HG03558 (cell line): ENCODE measurements around the gene CYSTM1.

ENCODE experiments used
- ATAC-seq: cut with Tn5 transposase; IDR thresholded peaks from one replicate; pipeline ENCODE4 v1.9.1; 2021; ENCODE audit warnings: moderate number of reproducible peaks; ENCODE audit not compliant: unreplicated experiment; ENCODE audit errors: extremely low read depth

The CYSTM1 gene

DNA sequence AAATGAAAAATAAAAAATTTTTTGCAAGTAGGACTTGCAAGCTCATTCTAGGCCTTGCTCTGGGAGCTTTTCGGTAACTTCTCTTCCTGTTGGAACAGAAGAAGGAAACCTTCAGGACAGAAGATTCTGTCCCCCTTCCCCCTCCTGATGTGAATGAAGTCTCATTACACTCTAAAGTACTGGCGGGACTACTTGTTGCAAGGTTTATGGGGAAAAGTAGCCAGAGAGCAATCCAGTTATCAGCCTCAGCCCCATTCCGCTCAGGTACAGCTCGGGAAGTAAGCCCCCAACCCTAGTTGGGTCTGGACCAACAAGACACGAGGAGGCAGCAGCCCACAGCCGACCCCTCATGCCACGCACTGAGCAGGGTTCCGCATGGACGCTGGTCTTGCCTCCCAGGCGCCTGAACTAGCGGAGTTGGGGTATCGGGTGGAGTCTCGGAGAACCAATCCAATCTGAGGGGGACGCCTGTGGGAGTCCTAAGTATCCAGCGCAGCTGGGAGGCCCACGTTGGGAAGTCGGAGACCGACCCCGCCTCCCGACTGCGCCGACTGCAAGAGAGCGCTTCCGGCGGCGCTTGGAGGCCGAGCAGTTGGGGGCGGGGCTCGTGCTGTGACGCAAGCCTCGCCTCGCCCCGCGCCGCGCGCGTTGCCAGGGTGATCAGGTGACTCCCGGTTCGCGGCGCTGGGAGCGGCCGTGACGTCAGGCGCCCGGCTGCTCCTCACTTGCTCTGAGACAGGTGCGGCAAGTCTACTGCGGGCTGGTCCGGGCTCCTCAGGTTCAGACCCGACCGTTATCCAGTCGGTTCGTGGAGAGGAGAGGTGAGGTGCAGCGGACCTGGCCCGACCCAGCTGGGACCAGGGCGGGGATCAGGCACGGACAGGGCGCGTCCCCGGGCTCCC, at the start of gene CYSTM1:
Gene CYSTM1, plus strand, starts transcription at position 724 of the 902 bp plus-strand sequence. CDS start 19,278 bp downstream, outside the sequence.
- ATAC-seq = peak; percentile 89

DNA sequence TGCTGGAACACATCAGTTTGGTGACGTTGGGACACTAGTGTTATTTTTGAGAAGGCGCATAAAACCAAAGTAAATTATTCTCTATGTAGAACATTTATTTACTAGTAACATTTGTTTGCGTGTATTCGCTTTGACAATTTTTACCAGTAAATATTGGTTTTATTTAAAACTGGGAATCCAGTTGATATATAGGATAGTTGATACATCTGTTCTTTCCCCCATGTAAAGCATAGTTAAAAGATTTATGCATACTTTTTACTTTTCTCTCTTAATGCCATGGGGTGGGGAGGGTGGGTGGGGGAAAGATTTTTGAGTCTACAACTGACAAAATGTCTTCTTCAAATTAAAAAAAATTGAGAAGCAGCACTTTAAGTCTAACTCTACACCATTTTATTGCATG, 49.4 kb upstream of the CYSTM1 start, which contains the start of gene IGIP:
Gene IGIP, plus strand, starts transcription at position 301 of the 400 bp plus-strand sequence. CDS start 2,540 bp downstream, outside the sequence.
- ATAC-seq = no peak

DNA sequence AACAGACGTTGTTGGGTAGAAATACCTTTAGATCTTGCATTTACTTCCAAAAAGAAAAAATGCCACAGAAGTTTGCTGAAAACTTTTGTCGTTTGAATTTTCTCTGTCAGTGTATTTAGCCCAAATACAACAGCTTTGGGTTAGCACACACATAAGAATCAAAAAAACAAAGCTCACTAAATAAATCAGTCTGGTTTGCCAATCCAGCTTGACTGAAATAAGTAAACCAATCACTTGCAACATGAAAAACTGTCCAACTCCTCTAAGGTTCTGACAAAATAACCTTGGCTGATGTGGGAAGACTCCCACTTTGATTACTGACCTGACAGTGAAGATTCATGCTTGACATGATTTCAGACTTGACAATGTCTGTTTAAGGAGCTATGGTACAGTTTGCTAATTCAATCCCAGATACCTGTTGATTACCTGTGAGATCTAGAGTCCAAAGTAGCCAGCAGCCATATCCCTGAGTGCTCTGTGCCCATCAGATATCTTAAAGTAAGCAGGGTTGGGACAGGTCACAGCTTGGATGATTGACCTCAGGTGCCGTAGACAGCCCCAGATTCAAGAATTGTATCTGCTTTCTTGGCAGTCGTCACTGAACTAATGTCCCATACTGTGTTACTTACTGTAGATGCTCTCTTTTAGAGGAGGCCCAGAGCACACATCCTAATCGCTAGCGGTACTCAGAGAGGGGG, 48.5 kb upstream of the CYSTM1 start:
- no peak for ATAC-seq

DNA sequence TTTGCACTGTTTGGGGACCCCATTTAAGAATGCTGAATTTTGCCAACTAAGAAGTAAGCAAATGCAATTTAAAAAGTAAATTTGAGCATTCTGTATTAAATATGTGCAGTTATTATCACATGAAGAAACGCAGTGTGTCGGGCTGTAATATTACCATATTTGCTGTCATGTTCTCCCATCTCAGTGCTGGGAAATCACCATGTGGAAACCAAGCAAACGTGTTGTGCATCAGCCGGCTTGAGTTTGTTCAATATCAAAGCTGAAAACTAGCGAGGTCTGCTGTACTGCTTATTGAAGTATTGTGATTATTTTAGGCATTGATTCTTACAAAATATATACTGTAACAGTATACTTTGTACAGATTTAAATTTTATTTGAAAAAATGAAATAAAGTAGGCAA, 46.6 kb upstream of the CYSTM1 start:
- no peak for ATAC-seq

GRCh38 chr5:140130949-140131733, 43.8 kb upstream of the CYSTM1 start:
- ATAC-seq = no peak

DNA sequence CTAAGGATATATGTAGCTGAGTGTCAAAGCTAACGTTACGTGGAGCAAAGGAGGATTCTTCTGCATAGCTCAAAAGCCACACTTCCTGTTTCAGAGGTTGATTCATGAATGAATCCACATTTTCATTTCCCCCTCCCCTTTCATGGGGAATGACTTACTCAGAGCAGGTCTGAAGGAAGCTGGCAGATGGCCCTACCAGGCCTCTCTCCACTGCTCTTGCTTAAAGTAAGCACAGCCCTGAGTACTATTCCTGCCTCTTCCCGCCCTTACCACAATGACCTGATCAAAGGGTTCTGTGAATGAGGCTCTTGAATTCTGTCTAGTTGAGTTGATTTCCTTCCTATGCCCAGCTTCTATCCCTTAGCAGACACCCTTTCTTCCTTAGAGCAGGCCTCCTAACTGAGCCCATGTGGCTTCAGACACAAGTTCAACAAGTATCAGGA, 43.0 kb upstream of the CYSTM1 start:
- ATAC-seq = no peak

GRCh38 chr5:140133514-140134167, 41.3 kb upstream of the CYSTM1 start:
- ATAC-seq = no peak

DNA sequence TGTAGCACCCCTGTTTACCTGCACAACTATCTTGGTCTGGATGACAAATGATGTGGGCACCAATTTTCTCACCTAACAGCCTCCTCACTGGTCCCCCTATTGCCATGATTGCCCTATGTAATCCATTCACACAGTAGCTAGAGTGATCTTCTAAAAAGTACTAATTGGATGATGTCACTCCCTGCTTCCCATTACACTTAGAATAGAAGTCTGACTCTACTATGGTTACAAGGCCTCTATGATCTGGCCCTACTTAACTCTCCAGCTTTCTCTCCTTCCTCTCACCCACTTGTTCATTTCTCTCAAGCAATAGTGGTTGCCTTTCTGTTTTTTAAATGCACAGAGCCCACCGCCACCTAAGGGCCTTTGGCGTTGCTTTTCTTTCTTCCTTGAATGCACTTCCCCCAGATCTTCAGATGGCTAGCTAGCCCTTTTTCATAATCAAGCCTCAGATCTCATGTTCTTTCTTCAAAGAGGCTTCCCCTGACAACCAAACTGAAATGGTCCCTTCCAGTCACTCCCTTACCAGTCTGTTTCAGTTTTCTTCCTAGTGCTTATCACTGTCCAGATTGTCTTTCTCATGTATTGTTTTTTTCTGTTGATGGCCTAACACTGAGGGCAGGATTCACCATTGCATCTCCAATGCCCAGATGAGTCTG, 40.6 kb upstream of the CYSTM1 start:
- no peak for ATAC-seq

DNA sequence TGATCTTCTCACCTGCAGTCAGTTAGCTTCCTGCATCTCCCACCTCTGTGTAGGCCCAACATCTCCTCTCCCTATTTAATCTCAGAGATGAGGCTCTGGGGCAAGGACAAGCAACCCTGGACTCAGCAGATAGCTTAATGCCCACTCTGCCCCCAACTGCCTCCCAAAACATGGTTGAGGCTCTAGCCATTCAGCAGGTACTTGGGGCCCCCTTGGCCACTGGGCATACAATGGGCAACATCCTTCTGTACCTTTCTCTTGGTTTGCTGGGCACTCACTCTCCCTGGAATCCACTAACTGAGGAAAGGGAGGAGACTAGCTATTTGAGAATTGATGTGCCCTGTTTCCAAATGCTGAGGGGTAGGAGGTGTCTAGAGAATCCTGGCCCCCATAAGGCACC, 39.9 kb upstream of the CYSTM1 start:
- ATAC-seq = no peak

DNA sequence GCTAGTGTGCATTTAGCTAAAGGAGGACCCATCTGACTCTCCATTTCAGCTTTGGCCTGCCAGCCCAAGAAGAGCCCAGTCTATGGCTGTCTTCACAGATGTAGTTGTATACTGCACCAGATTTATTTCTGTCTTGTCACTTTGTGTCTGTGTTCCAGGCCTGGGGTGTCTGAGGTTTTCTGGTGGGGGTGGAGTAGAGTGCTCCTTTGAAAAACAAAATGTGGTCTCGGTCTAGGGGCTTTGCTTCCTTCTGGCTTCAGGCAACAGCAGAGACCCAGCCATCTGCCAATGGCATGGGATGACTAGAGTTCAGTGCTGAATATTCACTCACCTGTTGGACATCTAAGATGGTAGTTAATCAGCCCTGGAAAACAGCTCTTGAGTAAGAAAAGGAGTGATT, 38.4 kb upstream of the CYSTM1 start:
- no peak for ATAC-seq

GRCh38 chr5:140140435-140140834, 34.6 kb upstream of the CYSTM1 start:
- ATAC-seq = no peak

DNA sequence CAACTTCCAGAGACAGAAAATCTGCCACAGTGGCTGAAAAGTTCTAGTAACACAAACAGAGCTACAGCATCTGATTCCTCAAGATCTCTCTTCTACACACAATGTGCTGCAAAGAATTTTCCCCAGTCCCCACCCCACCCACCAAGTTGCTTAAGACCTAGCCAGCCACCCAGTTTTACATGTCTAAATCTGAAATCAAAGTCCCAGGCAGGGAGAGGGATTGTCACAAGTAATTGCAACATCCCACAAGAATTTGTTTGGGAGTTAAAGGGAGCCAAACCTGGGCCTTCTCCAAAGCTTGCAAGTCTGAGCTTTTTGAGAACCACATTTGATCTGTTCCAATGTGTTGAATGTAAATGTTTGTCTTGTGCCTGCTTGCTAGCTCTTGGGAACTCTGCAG, 33.7 kb upstream of the CYSTM1 start:
- no peak for ATAC-seq

GRCh38 chr5:140142246-140142645, 32.7 kb upstream of the CYSTM1 start:
- ATAC-seq = no peak

DNA sequence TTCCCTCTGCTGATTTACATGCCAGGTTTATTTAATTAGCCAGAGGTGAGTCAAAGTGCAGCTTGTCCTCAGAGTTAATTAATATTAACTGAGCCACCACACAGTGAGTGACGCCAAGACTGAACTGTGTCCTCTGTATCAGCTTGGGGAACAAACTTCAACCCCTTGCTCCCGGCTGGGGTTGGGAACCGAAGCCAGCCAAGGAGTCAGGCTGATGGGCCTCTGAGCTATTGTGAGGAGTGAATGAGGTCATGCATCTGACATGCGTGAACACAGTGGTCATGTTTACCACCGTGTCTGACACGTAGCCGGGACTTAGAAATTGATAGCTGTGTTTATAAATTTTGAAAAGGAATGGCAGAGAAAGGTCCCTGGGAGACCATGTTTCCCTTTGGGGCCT, 32.1 kb upstream of the CYSTM1 start:
- no peak for ATAC-seq

DNA sequence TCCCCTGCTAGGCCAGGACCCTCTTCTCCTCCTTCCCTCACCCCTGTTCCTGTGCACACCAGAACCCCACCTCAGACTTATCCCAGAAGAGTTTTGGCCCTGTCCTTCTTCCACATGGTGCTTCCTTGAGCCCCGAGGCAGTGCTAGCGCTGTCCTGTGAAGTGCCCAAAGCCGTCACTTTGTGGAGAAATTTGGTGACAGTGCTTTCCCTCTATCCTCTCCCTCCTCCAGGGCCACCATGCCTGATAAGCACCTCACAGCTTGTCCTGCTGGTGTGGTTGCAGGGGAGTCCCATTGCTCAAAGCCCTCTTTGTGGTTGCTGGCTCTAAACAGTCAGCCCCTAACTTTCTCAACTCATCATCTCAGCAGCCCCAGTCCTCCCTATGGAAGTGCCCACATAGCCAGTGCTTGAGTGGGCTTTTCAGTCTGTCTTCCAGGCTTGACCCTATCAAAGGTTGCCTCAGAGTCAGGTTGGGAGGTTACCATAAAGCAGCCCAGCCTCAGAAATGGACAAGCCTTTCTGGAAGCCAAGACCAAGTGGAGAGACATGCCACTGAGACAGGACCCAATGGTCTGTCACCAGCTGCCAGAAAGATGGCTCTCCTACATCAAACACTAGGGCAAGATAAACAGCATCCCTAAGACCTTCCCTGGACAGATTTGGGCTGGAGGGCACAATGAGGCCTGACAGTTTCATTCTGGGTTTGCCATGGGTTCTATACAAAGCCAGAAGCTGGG, 31.3 kb upstream of the CYSTM1 start:
- no peak for ATAC-seq

DNA sequence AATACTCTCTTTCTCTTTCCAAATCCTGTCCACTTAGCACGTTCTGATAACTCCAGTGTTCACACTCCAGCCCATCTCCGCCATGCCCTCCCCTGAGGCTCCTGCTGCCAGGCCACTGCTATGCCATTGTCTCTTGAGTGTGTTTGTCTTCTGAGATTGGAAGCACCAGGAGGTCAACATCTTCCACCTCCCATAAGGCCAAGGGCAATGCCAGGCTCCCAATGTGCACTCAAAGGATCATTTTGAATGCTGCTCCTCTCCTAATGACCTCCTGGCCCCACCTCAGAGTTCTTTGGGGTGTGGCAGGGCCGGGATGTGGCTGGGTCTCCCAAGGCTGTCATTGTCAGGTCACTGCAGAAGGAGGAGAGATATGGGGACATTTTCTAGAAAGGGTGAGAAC, 29.7 kb upstream of the CYSTM1 start:
- ATAC-seq = no peak

DNA sequence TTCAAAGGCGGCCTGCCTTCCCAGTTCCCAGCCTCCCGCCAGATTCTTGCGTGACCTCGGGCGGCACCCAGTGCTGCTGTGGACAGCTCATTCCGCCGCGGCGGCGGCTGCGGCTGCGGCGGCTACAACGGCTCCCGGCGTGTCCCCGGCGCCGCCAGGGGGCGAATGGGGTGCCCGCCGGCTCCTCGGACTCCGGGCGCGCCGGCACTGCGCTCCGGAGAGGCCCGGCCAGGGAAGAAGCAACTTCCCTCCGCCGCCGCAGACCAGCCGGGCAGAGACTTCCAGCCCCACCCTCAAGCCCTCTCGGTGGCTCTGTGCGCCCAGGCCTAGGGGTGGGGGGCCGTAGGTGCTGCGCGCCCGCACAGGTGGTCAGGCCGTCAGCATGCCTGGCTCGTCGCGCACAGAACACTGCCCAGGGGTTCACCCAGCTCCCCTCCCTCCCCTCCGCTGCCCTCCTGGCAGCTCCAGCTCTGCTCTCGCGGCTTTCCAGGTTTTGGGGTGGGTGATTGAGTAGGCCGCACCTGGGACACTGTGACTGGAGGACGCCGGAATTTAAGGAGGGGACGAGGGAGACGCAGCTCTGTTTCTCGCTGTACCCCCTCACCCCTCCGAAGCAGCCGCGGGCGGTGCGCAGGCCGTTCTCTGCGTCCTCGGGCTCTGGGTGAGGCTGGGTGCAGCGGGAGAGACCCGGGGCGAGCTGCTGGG, 29.0 kb upstream of the CYSTM1 start:
- no peak for ATAC-seq

GRCh38 chr5:140146523-140146842, 28.5 kb upstream of the CYSTM1 start:
- no peak for ATAC-seq
